Measurements from ENCODE around the gene TMEM175.
"Not testable (repeated sequence)": the region's sequence is repeated elsewhere in the genome, so short reads cannot be mapped to it uniquely, and the experiment has no call there.

The TMEM175 gene

DNA sequence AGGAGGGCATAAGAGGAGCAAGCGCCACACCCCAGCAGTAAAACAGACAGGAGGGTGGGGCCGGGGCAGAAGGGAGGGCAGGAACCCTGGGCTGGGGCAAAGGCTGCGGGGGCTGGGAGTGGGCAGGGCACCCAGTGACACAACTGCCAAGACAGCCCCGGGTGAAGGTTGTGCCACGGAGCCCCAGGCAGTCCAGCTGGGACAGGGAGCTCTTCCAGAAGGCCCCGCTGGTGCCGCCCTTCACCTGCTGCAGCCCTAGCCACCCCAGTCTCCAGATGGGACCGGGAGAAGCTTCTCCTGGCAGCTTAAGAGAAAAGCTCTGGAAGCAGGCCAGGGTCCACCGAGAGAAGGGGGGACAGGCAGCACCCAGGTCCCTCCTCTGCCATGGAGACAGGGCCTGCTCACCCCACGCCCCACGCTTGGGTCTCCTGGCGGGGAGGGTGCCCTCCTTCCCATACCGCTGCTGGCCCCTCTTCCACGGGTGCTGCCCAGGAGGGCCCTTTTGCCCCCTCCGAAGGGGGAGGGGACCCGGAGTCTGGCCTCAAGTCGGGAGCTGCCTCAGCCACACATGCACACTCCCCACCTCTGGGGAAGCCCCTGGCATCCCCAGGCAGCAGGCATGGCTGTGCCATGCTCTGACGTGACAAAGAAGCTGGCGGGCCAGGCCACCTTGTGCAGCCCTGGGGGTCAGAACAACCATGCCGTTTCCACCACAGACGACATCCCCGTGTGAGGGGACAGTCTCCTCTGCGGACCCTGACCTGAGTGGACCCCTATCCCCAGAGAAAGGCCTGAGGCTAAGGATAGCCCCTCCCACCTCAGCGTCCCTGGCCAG lies 39.6 kb downstream of the TMEM175 start:
- no peak for DNase-seq (ENCODE audit: low read depth)

DNA sequence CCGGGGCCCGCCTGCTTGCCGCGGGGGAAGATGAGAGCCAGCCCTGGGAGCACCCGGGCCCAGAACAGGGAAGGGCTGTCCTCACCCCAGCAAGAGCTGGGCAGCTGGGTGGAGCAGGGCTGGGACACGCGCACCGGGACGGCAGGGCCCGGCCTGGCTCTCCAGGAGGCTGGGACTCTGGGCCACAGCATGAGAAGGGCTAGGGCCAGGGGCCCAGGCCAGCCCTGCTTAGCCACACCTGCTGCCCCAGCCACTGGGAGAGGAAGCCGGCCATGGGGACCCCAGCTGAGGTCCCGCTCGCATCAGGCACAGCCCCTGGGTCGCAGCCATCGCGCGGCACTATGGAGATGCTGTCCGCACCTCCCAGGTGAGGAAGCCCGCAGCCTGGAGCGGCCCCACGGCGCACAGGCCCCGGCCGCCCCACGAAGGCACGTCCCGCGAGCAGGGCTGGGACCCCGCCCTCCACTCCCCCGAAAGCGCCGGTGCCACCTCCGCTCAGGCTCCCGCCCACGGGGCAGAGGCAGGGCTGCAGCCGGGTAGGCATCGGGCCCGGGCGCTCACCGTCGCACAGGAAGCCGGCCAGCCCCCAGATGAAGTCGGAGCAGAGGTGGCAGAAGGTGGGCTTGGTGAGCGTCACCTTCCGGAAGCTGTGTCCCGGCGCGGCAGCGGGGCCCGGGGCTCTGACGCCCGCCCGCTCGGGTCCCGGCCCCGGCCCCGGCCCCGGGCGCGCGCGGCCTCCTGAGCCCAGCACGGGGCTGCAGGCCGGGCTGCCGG lies 40.6 kb downstream of the TMEM175 start:
- peak; percentile 65 for DNase-seq (ENCODE audit: low read depth)

DNA sequence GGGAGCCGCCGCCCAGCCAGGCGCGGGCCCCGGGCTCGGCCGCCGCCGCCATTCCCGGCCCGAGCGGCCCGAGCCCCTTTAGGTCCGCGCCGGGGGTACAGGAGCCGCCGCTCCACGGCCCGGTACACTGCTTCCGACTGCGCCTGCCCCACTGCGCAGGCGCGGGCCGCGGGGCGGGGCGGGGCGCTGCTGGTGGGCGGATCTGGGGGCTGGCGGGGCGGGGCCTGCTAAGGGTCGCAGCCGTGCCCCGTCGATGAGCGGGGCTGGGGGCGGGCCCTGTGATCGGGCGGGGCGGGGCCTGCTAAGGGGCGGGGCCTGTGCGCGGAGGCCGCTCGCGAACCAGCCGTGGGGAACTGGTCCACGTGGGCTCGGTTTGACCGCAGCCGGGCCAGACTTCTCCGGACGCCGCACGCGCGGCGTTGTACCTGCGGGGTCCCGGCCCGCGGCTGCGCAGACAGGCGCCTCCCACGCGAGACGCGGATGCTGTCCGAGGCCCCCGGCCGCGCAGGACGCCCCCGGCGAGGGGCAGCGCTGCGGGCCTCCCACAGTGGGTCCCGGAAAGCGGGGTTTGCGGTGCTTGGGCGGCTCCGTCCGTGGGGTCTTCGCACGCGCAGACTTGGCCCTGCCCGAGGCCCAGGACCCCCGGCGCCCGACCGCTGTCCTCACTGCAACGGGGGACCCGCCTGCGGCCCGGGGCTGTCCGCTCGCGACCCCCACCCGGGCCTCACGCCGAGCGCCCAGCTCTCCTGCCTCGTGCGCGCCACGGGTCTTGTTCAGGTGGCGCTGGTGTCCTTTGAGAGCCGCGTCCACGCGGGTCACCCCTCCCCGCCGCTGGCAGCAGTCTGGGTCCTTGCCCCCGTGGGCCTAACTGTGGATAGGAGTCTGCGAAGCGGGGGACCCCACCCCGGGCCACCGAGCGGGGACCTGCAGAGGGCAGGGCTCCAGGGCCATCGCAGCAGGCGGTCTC lies 41.5 kb downstream of the TMEM175 start, which contains the start of gene DGKQ:
TSS of gene DGKQ (minus strand) at position 139 of the 967 bp plus-strand sequence. CDS start at position 52, 87 bp downstream.
- DNase-seq (ENCODE audit: low read depth): peak; percentile 87

DNA sequence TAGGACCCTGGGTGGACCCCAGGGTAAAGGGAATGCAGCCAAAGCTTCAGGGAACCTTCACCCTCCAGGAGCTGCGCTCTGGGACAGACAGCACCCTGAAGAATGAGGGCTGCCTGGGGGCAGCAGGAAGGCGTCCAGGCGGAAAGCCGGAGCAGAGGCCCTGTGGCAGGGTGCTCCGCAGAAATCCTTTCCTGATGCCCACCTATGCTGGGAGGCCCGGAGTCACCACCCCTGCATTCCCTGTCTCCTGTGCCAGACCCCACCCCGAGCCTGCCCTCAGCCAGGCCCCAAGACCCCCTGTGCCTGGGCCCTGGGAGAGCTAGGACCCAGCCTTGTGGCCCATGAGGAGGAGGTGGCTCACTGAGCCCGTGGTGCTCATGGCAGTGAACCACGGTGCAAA lies 42.4 kb downstream of the TMEM175 start:
- DNase-seq (ENCODE audit: low read depth): no peak

DNA sequence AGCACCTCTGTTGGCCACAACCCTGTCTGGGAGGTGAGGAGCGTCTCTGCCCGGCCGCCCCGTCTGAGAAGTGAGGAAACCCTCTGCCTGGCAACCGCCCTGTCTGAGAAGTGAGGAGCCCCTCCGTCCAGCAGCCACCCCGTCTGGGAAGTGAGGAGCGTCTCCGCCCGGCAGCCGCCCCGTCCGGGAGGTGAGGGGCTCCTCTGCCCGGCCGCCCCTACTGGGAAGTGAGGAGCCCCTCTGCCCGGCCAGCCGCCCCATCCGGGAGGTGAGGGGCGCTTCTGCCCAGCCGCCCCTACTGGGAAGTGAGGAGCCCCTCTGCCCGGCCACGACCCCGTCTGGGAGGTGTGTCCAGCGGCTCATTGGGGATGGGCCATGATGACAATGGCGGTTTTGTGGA lies 43.8 kb downstream of the TMEM175 start:
- DNase-seq (ENCODE audit: low read depth): not testable (repeated sequence)

DNA sequence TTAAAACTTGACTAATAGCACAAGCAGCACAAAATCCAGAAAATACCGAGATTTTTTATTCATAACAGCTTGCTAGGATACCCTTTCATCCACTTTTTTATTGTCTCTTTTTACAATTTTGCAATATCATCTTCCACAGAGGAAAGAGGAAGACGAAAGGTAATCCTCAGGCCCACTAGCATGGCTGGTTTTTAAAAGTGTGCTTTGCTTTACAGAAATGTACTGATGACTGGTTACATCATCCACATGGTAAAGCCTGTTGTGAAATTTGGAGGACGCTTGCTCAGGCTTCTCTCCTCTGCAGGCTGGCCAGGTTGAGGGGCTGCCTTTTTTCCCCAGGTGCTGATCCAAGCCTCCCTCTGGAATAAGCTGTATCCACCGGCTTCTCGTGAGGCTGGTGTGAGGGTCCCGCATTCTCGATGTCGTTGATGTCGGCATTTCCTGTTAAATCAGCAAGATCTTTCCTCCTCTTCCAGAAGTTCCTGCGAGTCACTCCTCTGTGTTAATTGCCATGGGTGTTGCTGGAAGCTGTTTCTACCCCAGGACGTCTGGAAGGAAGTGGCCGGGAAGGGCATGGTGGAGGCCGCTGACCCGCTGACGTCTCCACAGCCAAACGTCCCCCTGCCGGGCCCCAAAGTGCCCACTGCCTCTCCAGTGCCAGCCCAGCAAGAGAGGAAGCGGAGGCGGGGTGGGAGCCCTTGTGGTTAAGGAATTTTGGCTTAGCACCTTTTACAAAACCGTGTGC lies 46.9 kb downstream of the TMEM175 start:
- DNase-seq (ENCODE audit: low read depth): no peak

DNA sequence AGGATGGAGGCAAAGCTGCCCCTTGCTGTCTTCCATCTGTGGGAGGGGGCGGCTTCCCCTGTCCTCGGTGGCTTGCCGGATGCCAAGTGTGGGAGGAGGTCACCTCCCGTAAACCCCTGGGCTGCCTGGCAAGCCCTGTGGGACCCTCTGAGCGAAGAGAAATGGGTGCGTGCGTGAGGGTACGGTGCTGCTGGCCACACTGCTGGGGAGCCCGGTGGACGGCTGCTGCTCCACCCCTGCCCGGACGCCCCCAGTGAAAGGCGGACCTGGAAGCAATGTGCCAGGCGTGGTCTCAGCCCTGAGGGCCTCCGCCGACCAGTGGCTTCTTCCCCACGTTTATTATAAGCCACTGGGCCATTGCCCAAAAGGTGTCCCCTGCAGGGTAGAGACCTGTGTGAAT lies 50.0 kb downstream of the TMEM175 start:
- DNase-seq (ENCODE audit: low read depth): no peak

DNA sequence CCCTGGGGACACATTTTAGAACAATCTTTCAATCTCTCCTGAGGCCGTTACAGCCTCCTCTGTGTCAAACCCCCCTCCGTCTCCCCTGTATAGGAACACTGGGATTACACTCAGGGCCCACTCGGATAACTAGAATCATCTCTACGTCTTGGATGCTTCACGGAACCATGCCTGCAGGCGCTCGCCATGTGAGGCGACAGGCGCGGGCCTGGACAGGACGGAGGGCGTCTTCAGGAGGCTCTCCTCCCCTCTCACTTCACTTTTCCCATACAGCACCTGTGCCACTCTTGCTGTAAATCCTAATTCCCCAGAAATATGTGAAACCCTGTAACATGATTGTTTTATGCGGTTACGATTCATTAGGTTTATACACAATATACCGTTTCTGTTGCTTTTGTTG lies 50.6 kb downstream of the TMEM175 start:
- no peak for DNase-seq (ENCODE audit: low read depth)

DNA sequence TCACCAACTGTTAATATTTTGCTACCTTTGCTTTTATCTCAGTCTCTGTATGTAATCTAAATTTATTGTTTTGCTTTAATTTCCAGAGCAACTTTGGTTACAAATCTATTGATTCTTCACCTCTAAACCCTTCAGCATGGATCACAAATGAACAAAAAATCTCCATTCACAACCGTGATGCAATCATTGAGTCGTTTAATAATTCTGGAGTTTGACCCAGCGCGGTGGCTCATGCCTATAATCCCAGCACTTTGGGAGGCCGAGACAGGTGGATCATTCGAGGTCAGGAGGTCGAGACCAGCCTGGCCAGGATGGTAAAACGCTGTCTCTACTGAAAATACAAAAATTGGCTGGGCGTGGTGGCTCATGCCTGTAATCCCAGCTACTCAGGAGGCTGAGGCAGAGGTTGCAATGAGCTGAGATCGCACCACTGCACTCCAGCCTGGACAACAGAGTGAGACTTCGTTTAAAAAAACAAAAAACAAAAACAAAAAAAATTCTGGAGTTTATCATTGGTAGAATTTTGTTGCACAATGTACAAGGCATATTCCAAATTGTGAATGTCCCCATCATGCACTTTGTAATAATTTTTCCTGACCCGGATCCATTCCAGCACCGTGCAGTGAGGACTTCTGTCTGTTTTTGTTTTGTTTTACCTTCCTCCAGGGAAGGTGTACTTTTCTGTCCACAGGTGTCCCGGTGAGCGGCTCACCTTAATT lies 52.2 kb downstream of the TMEM175 start:
- DNase-seq (ENCODE audit: low read depth): no peak

DNA sequence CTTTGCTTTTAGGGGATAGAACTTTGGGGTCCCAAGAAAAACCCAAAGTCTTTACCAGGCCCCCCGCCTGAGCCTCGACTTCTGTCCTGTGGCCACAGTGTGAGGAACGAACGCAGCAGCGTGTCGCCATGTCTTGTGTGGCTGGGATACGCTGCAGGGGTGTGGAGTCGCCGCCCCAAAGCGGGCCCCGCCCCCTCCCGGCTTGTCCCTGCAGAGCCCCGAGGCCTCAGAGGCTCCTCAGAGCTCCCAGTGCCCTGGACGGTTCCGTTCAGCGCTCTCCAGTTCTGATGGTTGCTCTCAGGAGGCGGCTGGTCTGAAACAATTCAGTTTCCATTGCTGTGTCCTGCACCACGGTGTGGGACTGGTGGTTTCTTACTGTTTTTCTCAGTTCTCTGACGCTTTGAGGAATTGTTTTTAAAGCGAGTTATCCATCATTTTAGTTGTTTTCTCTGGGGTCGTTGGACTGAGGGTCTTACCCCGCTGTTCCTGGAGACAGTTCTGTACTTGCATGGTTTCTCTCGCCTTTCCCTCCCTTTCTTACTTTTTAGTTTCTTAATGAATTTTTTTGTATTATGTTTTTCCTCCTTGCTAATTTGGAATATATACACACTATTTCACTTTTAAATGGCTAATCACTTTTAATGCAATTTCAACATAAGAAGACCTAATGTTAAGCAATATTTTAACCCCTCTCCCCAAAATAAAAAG lies 53.0 kb downstream of the TMEM175 start:
- peak; percentile 52 for DNase-seq (ENCODE audit: low read depth)

DNA sequence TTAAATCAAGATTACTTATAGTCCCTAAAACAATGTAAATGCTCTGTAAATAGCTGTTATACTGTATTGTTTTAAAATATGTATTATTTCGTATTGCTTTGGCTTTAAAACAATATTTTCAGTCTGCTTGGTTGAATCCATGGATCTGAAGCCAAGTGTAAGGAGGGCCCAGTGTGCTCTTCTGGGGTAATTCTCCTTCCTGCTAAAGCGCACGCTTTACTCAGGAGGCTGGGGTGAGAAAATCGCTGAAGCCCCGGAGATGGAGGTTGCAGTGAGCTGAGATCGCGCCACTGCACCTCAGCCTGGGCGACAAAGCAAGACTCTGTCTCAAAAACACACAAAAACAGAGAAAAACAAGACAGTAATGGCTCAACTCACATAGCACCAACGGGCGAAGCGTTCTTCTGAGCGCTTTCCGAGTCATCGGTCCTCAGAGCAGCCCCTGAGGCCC lies 54.2 kb downstream of the TMEM175 start:
- no peak for DNase-seq (ENCODE audit: low read depth)

DNA sequence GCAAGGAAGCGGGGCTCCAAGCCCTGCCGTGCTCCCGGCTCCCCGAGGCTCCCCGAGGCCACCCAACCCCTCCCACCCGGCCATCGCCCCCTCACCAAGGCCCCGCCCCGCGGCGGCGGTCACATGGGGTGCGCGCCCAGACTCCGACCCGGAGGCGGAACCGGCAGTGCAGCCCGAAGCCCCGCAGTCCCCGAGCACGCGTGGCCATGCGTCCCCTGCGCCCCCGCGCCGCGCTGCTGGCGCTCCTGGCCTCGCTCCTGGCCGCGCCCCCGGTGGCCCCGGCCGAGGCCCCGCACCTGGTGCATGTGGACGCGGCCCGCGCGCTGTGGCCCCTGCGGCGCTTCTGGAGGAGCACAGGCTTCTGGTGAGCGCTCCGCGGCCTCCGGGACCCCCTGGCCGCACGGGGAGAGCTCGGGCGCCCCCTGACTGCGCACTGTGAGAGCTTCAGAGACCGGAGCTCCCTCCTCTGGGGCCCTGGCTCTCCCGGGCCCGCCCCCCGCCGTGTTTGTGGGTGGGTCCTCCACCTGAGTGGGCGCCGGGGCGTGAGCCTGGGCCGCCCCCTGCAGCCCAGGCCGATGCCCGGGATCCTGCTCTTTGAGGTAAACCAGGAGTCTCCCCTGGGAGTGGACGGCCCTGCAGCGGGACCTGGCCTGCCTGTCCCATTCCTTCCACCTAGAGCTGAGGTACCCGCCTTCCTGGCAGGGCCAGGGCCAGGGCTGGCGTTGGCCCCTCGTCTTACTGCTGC lies 54.8 kb downstream of the TMEM175 start, which contains the start of gene IDUA:
TSS of gene IDUA (plus strand) at position 166 of the 745 bp plus-strand sequence. CDS start at position 207, 41 bp downstream.
- DNase-seq (ENCODE audit: low read depth): peak; percentile 85

DNA sequence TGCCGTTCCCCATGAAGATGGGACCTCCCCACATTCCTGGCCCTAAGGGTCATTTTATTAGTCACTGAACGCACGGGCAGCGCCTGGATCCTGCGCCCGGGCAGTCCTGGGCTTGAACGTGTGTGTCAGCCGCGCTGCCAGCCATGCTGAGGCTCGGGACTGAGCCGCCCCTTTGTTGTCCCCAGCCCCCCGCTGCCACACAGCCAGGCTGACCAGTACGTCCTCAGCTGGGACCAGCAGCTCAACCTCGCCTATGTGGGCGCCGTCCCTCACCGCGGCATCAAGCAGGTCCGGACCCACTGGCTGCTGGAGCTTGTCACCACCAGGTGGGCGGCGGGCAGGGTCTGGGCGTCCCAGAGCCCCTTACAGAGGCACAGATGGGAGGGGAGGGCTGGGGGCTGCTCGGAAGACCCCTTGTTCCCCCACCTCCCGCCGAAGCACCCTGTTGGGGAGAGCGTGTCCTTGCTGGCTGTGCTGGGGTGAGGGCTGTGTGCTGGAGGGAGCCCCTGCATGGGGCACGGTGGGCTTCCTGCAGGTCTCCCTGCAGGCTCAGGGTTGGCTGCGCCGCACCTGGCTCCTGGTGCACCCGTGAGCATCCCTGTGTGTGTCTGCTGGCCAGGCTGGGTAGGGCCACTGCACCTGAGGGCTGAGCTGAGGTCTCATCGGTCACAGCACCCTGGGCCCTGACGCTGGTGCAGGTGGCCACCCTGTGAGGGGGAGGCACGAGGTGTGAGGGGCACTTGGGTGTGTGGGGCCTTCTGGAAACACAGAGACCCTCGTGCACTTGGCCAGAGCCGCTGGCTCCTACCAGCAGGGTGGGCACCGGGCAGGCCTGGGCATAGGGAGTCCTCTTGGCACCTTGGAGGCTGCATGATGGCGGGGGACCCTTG lies 55.6 kb downstream of the TMEM175 start:
- no peak for DNase-seq (ENCODE audit: low read depth)

DNA sequence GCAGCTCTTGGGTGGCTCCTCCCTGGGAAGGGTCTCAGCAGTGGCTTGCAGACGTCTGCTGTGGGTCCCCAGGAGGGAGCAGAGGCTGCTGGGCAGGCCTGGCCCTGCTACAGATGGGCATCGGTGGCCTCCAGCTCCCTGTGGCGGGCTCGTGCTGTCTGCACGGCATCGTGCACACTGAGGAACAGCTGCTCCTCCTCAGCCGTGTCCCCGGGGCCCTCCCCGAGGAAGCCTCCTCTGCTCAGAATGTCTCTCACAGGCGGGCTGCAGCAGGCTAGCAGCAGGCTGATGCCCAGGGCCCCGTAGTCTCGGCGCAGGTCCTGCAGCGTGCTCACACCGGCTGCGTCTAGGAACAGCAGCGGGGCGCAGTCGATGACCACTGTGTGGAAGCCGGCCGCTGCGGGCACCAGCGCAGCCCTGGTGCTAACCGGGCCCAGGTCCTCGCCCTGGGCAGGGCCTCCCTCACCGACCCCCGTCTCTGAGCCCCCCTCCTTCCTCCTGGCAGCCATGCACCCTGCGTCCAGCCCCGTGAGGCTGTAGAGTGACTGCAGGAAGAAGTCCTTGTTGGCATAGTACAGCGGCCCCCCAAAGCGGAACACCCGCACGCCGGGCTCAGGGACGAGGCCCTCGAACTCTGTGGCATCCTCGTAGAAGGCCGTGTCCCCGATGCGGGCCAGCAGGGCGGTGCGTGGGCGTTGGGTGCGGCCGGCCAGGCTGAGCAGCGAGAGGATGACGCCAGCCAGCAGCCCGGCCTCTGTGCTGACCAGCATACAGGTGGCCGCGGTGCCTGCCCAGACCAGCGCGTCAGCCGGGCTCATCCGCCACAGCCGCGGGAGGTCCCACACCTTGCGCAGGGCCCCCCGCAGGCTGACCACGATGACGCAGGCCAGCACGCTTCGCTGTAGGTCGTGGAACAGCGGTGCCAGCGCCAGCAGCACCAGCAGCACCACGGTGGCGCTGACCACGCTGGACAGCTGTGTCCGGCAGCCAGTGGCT lies 56.8 kb downstream of the TMEM175 start:
- no peak for DNase-seq (ENCODE audit: low read depth)

DNA sequence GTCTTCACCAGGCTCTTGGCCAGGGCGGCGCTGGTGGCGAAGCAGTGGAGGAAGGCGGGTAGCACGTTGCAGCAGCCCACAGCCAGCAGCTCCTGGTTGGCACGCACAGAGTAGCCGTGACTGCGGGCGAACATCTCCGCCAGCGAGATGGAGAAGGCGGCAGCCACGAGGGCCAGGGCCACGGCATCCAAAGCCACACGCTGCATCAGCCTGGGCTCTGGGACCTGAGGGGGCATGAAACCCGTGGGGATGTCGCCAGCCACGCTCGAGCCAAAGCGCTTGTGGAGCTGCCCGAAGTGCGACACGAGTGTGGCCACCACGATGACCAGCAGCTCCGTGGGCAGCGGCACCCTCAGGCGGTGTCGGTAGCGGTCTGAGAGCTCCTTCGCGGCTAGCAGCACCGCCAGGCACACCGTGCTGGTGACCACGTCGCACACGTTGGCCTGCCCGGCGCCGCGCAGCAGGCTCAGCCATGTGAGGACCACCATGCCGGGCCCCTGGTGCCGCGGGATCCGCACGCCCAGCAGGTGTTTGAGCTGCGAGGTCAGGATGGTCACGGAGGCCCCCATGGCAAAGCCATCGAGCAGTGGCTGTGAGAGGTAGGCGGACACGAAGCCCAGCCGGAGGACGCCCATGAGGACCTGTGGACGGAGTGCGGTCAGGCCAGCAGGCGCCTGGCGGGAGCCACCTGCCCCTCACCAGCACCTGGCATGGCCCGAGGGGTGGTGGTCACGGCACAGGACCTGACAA lies 57.6 kb downstream of the TMEM175 start:
- DNase-seq (ENCODE audit: low read depth): no peak
